HG03159 (cell line): Measurements from ENCODE around the gene SMIM15.
"Not testable (repeated sequence)": the region's sequence is repeated elsewhere in the genome, so short reads cannot be mapped to it uniquely, and the experiment has no call there.

Experiments used
- ATAC-seq: cut with Tn5 transposase; IDR thresholded peaks from one replicate; pipeline ENCODE4 v1.9.1; 2021; ENCODE audit warnings: mild to moderate bottlenecking, moderate library complexity; ENCODE audit not compliant: unreplicated experiment

SMIM15 gene, protein sequence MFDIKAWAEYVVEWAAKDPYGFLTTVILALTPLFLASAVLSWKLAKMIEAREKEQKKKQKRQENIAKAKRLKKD

DNA sequence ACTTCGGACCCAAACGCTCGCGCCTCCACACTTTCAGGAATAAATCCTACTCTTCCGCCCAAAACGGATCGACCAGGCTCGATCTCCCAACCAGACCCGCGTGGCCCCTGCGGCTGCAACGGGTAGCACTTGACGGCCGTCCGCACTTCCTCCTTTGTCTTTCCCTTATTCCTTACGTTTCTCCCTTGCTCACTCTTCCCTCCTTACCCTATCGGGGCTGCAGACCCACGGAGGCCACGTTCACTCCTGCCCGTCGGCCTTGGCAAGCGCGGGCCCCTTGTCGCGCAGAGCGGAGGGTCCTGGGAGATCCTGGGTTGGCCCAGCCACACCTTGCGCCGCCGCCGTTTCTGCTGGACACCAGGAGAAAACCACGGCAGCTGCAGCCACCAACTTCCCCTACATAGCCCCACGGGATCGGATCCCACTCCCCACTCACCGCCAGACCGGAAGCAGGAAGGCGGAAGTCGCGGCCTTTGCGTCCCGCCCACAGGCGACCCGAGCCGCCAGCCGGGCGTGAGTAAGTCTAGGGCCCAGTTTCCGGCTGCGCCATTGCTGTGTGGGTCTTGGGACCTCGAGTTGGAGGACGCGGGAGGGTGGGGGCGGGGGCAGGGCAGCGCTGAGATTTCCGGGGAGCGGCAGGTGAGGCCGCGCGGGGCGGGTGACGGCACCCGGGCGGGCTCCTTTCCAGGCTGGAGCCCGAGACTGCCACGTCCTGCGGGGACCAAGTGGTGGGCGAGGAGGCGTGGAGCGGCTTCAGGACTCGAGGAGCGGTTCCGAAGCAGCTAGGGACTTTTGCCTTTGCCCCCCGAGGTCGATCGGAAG, at the start of gene SMIM15:
TSS of gene SMIM15 (minus strand) at position 459 of the 822 bp plus-strand sequence. CDS start 2,297 bp downstream, outside the sequence.
- peak; percentile 96 for ATAC-seq

DNA sequence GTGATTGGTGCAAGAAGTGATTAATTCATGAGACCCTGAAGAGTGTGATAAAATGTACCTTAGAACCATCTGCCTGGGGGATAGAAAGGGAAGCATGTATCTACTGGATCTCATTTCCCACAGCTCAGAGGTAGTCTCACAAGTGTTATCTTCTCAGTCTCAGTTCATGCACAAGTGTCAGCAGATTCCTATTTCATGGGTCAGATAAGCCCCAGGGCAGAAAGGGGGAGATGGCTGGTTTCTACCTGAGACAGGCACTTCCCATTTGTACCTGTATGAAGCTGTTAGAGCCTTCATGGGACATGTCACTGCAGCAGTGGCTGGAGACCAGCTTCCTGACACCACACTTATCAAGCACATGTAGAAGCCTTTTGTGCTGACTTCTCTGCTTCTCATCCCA, 45.6 kb upstream of the SMIM15 start:
- no peak for ATAC-seq

- no peak for ATAC-seq
These were observed 42.7 kb upstream of the SMIM15 start for GRCh38 chr5:61205013-61205412.

DNA sequence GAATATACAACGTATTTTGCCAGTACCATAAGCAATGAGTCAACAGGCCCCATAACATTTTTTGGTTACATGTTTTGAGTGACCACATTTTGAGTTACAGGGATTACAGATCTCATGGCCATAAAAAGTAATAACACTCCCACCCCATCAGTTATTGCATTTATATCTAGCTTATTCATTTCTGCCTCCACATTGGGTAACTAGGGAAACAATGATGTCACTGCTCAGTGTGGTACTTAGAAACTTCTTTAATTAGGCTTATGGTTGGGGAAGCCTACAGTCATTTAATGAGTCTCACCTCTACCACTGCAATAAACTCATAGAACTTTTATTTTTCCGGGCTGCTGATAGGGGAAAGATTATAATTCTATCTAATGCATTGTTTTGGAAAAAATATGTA, 39.9 kb upstream of the SMIM15 start:
- ATAC-seq: no peak

DNA sequence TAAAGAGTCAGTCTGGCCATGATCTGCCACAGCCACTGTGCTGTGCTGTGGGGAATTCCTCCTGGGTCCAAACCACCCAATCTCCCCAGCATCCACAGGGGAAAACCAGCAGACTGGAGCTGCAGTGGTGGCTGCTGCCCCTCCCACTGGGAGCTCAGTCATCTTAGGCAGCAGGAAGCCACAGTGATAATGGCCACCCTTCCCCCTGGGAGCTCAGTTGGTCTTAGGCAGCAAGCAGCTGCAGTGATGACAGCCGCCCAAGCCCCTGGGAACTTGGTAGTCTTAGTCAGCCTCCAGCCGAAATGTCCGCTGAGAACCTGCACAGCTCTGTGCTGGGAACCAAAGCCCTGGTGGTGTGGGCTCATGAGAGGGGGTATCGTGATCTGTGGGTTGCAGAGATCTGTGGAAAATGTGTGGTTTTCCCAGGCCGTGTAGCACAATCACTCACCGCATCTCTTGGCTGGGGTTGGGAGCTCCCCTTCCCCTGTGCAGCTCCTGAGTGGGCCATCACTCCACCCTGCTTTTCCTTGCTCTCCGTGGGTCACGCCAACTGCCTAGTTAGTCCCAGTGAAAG, 38.4 kb upstream of the SMIM15 start:
- ATAC-seq: no peak

DNA sequence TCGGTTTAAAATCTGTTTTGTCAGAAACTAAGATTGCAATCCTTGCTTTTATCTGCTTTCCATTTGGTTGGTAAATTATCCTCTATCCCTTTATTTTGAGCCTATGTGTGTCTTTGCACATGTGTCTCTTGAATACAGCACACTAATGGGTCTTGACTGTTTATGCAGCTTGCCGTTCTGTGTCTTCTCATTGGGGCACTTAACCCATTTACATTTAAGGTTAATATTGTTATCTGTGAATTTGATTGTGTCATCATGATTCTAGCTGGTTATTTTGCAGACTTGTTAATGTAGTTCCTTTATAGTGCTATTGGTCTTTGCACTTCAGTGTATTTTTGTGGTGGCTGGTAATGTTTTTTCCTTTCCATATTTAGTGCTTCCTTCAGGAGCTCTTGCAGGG, 36.3 kb upstream of the SMIM15 start:
- ATAC-seq: no peak

GRCh38 chr5:61187826-61188225, 25.6 kb upstream of the SMIM15 start:
- ATAC-seq: not testable (repeated sequence)

- ATAC-seq: not testable (repeated sequence)
These were observed 25.1 kb upstream of the SMIM15 start for GRCh38 chr5:61187352-61187751.

DNA sequence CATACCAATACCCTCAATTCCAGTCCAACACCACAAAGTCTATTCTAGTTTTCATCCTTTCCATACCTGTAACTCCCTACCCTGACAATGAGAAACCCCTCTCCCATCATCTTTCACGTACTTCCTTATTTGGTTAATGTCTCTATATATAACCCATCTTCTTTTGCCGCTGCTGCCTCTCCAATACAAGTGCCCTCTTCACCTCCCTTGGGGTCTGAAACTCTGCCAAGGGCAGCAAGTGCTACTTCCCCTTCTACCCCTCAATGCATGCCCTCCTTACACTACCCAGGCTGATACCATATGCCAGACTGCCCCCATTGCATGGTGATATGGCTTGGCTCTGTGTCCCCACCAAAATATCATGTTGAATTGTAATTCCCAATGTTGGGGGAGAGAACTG, 24.4 kb upstream of the SMIM15 start:
- no peak for ATAC-seq

- no peak for ATAC-seq
These were observed 22.4 kb upstream of the SMIM15 start for GRCh38 chr5:61184708-61185107.

DNA sequence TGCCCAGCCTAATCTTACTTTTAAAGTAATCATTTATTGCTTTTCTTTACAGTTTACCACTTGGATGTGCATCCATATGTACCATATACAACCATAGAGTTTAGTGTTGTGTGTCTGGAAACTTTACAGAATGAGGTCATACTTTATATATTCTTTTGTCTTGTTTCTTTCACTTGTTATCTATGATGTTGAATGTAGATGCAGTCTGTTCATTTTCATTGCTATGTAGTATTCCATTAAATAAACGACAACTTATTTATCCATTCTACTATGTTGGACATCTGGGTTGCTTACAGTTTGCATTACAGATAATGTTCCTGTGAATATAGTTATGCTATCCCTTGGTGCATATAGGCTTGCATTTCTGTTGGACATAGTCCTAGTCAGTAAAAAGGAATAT, 21.3 kb upstream of the SMIM15 start:
- ATAC-seq: no peak

- no peak for ATAC-seq
These were observed 20.2 kb upstream of the SMIM15 start for GRCh38 chr5:61182449-61182848.

DNA sequence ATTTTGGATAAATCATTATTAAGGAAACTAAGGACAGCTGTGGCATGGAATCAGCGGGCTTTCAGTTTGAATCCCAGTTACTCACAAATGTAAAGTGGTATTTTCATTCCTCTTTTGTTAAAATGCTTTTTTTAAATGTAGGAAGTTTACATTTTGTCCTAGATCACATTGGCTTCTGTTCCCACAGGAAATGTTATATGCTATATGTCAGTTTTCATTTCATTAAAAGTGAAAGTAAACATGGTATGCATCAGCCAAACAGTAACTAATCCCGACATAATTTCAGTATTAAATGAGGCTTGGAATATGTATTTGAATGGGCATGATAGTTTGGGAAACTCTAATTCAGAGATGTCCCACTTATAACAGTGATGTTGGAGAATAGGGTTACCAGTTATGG, 18.6 kb upstream of the SMIM15 start:
- no peak for ATAC-seq

DNA sequence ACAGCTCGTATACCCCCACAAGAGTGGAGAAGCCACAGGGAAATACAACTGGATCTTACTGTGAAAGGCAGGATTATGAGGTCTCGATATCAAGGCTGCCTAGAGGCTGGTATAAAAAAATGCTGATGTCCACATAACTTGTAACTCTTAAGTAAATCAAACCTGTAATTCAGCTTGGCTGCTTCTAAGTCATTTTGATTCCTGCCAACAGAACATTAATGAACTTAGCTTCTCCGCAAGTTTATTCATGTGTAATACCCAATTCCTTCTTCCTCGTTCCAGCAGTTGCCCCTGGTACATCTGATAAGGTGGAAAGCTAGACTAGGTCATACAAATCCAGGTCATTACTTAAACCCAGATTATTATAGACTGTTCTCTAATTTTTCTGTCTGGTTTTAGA, 16.4 kb upstream of the SMIM15 start:
- ATAC-seq: no peak

DNA sequence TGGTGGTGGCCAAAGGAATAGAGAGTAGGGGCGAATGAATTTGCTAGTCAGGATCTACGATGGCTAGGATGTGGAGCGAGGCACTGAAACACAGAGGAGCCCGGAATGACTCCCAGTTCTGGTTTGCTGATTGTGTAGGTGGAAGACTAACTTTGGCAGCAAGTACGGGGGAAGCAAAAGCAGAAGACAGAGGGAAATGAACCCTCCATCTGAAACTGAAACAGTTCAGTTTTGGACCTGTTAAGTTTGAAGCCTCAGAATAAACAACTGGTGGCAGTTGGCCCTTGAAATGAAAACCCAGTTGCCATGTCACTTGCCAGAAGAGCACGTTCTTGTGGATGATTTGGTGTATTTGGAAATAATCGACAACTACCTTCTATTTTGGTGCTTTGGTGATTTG, 15.4 kb upstream of the SMIM15 start:
- ATAC-seq: peak; percentile 89

DNA sequence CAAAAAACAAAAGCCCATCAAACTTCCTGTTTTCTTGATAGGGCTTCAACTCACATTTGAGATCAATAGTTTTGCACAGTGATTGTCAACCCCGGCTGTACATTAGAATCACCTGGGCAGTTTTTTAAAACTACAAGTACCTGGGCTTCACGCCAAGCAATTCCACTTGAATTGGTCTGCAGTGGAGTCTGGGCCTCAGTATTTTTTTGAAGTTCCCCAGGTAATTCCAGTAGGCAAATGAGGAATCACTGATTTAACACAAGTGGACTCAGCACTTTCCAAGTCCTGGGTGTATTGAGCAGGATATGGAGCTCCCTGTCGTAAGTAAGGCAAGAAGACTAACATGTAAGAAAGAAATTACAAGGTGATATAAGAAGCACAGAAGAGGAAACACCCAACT, 14.8 kb upstream of the SMIM15 start:
- ATAC-seq: no peak

DNA sequence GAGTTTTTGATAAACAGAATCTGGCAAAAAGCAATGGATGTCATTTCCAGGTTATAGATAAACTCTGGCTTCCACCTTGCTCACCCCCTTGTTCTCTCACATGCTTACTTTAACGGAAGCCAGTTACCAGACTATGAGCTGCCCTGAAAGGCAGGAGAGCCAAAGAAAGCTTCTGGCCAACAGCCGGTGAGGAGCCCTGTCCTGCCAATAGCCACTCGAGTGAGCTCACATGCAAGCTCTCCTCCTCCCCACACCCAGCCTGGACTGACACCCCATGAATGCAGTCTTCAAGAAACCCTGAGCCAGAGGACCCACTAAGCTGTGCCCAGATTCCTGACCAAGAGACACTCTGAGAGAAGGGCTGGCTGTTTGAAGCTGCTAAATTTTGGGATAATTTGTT, 14.4 kb upstream of the SMIM15 start:
- no peak for ATAC-seq

GRCh38 chr5:61171479-61171878, 9.2 kb upstream of the SMIM15 start:
- ATAC-seq: no peak

DNA sequence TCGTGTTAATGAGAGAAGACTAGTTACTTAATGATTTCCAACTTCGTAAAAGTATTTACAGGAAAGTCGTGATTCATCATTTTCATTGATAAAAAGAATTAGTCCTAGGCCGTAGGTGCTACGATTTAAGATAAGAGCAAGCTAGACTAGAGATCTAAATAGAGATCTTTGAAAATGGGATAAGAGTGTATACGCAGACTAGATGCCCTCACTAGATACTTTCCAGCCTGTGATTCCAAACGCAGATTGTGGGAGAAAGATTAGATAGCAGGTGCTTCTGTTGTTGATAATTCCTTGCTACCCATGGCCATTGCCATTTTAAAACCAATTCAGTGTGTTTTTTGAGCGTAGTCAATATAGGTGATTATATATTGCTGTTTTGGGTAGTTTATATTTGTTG, 6.7 kb upstream of the SMIM15 start:
- no peak for ATAC-seq

DNA sequence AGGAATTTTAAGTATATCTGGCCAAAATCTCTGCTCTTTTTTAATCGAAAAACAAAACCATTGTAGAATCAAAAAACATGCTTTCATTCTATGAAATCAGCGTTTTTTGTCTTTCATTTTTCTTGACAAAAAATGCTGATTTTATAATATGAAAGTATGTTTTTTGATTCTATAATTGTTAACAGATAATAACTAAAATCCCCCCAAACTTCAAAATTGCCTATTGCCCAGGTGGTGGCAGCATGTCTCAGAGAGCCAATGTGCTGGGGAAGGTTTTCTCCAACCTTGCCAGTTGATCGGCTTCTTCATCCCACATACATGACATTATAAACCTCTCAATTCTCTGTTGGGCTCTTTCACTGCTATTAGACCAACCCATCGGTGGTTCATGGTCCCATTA, 5.1 kb upstream of the SMIM15 start:
- no peak for ATAC-seq

DNA sequence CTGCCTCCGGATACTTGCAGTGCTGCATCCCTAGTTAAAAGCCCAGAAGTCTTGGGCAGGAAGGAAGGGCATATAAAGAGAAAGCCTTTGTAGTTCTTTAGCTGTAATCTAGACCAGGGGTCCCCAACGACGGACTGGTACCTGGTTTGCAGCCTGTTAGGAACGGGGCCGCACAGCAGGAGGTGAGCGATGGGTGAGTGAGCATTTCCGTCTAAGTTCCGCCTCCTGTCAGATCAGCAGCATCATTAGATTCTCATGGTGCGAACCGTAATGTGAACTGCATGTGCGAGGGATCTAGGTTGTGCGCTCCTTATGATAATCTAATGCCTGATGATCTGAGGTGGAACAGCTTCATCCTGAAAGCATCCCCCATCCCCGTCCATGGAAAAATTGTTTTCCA, 1.6 kb upstream of the SMIM15 start:
- ATAC-seq: no peak

- no peak for ATAC-seq
These were observed 732 bp upstream of the SMIM15 start for GRCh38 chr5:61162832-61163567.
